ENCODE results near the gene B4GALT1.

DNA sequence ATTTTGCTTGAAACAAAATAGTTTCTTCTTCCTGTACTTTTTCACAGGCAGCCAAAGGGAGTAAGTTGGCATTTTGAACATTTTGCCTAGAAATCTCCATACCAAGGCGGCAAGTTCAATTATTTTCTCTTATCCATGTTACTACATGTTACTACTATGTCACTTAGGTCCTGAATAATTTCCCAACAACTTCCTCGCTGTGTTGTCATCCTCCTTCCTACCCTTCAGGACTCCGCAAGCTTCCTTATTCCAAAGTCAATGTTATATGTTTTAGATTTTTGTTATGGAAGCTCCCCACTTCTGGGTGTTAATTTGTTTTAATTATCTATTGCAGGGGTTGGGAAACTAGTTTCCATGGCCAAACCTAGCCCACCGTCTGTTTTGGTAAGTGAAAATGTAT lies 9.9 kb upstream of the B4GALT1 start:
- TF ChIP-seq GATA2 (IDR thresholded peaks at IDR 0.05; ENCODE audit: low read depth, low read length): no peak
- TF ChIP-seq GATA3 (IDR thresholded peaks at IDR 0.05; ENCODE audit: low read depth, low read length): no peak
